Measurements from ENCODE around the gene PALM.

The PALM gene

GRCh38 chr19:748274-748598 lies 39.5 kb downstream of the PALM start:
- H3K4me2 ChIP-seq (ENCODE audit: low read depth, low read length, poor library complexity, severe bottlenecking) = no peak overlapping the region
- no peaks in the 10 kb centered on the region; the same call in 1 of the 2 replicates for H3K9me3 ChIP-seq (ENCODE audit: insufficient read depth, low read depth, low read length)
- no peaks in the 10 kb centered on the region for H3F3A ChIP-seq (ENCODE audit: low read depth)
- TF ChIP-seq, protein P1, sequence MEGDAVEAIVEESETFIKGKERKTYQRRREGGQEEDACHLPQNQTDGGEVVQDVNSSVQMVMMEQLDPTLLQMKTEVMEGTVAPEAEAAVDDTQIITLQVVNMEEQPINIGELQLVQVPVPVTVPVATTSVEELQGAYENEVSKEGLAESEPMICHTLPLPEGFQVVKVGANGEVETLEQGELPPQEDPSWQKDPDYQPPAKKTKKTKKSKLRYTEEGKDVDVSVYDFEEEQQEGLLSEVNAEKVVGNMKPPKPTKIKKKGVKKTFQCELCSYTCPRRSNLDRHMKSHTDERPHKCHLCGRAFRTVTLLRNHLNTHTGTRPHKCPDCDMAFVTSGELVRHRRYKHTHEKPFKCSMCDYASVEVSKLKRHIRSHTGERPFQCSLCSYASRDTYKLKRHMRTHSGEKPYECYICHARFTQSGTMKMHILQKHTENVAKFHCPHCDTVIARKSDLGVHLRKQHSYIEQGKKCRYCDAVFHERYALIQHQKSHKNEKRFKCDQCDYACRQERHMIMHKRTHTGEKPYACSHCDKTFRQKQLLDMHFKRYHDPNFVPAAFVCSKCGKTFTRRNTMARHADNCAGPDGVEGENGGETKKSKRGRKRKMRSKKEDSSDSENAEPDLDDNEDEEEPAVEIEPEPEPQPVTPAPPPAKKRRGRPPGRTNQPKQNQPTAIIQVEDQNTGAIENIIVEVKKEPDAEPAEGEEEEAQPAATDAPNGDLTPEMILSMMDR (conservative IDR thresholded peaks at IDR 0.05; ENCODE audit: low read length) = no peak
- TF ChIP-seq EZH2phosphoT487 (IDR thresholded peaks at IDR 0.05; ENCODE audit: borderline replicate concordance) = no peak
- H3K36me3 ChIP-seq (ENCODE audit: insufficient read depth, low read length) = no peaks in the 10 kb centered on the region
- H3K79me2 ChIP-seq (ENCODE audit: insufficient read depth, low read length) = no peaks in the 10 kb centered on the region
- H3K27me3 ChIP-seq (ENCODE audit: insufficient read depth, low read length, poor library complexity, severe bottlenecking) = no peaks in the 10 kb centered on the region
- H3K9ac ChIP-seq (ENCODE audit: low read depth, low read length, poor library complexity, severe bottlenecking) = no peak overlapping the region
- no peak overlapping the region for H3K4me3 ChIP-seq (ENCODE audit: low read length, poor library complexity, severe bottlenecking)
- H2AFZ ChIP-seq (ENCODE audit: low read length) = no peak overlapping the region
- H3K9me2 ChIP-seq (replicated peaks; ENCODE audit: low read depth, low read length) = no peaks in the 10 kb centered on the region
- no peaks in the 10 kb centered on the region for H3K4me1 ChIP-seq (ENCODE audit: insufficient read depth, low read length, poor library complexity, severe bottlenecking)
- H4K20me1 ChIP-seq (ENCODE audit: insufficient read depth, low read length, poor library complexity, severe bottlenecking) = no peaks in the 10 kb centered on the region

DNA sequence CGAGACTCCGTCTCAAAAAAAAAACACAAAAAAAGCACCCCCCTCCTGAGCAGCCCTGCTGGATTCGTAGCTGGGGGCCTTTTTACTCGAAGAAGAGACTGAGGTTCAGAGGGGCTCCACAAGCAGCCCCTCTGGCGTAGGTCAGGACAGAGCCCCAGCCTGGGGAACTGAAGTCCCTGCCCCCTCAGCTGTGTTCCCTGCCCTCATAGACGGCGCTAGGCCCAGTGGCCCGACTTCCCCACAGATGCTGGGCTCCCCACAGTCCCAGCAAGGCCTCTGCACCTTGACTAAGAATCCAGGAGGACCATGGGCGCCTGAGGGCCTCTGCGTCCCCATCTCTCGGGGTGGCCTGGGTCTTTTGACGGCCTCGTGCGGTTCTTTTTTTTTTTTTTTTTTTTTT lies 41.1 kb downstream of the PALM start:
- TF ChIP-seq EZH2phosphoT487 (IDR thresholded peaks at IDR 0.05; ENCODE audit: borderline replicate concordance) = no peak
- TF ChIP-seq, protein P1 (conservative IDR thresholded peaks at IDR 0.05; ENCODE audit: low read length) = no peak
- H3K9me2 ChIP-seq (replicated peaks; ENCODE audit: low read depth, low read length) = no peaks in the 10 kb centered on the region
- H4K20me1 ChIP-seq (ENCODE audit: insufficient read depth, low read length, poor library complexity, severe bottlenecking) = no peaks in the 10 kb centered on the region
- H3K36me3 ChIP-seq (ENCODE audit: insufficient read depth, low read length) = no peaks in the 10 kb centered on the region
- no peak overlapping the region for H3K4me3 ChIP-seq (ENCODE audit: low read length, poor library complexity, severe bottlenecking)
- no peaks in the 10 kb centered on the region for H3K4me1 ChIP-seq (ENCODE audit: insufficient read depth, low read length, poor library complexity, severe bottlenecking)
- H3K79me2 ChIP-seq (ENCODE audit: insufficient read depth, low read length) = no peaks in the 10 kb centered on the region
- no peak overlapping the region for H3K4me2 ChIP-seq (ENCODE audit: low read depth, low read length, poor library complexity, severe bottlenecking)
- H3K27me3 ChIP-seq (ENCODE audit: insufficient read depth, low read length, poor library complexity, severe bottlenecking) = no peaks in the 10 kb centered on the region
- H3F3A ChIP-seq (ENCODE audit: low read depth) = no peaks in the 10 kb centered on the region
- H2AFZ ChIP-seq (ENCODE audit: low read length) = no peak overlapping the region
- no peak overlapping the region for H3K9ac ChIP-seq (ENCODE audit: low read depth, low read length, poor library complexity, severe bottlenecking)
- H3K9me3 ChIP-seq (ENCODE audit: insufficient read depth, low read depth, low read length) = no peaks in the 10 kb centered on the region; the same call in 1 of the 2 replicates

GRCh38 chr19:750640-751423 lies 42.1 kb downstream of the PALM start, which contains the start of gene MISP:
Gene MISP, plus strand, starts transcription at chr19:751112. Its CDS starts 5,835 bp downstream, at chr19:756947.
- Histone ChIP-seq H3K4me2 (ENCODE audit: low read depth, low read length, poor library complexity, severe bottlenecking) (no peak within 1 kb of the TSS), H3K4me1 (ENCODE audit: insufficient read depth, low read length, poor library complexity, severe bottlenecking) (no peaks in the 10 kb centered on the region), H3K9me2 (replicated peaks; ENCODE audit: low read depth, low read length) (no peaks in the 10 kb centered on the region), H3K36me3 (ENCODE audit: insufficient read depth, low read length) (no peaks in the 10 kb centered on the region), H3F3A (ENCODE audit: low read depth) (no peaks in the 10 kb centered on the region), H3K79me2 (ENCODE audit: insufficient read depth, low read length) (no peaks in the 10 kb centered on the region), H3K27me3 (ENCODE audit: insufficient read depth, low read length, poor library complexity, severe bottlenecking) (no peaks in the 10 kb centered on the region), H4K20me1 (ENCODE audit: insufficient read depth, low read length, poor library complexity, severe bottlenecking) (no peaks in the 10 kb centered on the region), H2AFZ (ENCODE audit: low read length) (no peak within 1 kb of the TSS), H3K4me3 (ENCODE audit: low read length, poor library complexity, severe bottlenecking) (no peak within 1 kb of the TSS), H3K9ac (ENCODE audit: low read depth, low read length, poor library complexity, severe bottlenecking) (no peak within 1 kb of the TSS), H3K9me3 (ENCODE audit: insufficient read depth, low read depth, low read length) (no peaks in the 10 kb centered on the region; the same call in 1 of the 2 replicates)
- TF ChIP-seq, protein P1 (conservative IDR thresholded peaks at IDR 0.05; ENCODE audit: low read length) = no peak
- TF ChIP-seq EZH2phosphoT487 (IDR thresholded peaks at IDR 0.05; ENCODE audit: borderline replicate concordance) = no peak
